ENCODE results near the gene BMP7.

GRCh38 chr20:57202309-57202708, 64.1 kb downstream of the BMP7 start:
- TF ChIP-seq CTCF (IDR thresholded peaks at IDR 0.05) (no peak), EP300 (IDR thresholded peaks at IDR 0.05) (no peak), POLR2AphosphoS5 (IDR thresholded peaks at IDR 0.05) (no peak), POLR2A (IDR thresholded peaks at IDR 0.05) (no peak)
